ENCODE measurements around the gene ESRRB.
A peak's percentile ranks its signal among the peaks of the same experiment; 100 is the strongest.

ESRRB gene

GRCh38 chr14:76510181-76510580, 134.2 kb downstream of the ESRRB start:
- Histone ChIP-seq H2AFZ (ENCODE audit: low read length) (no peak overlapping the region), H3K79me2 (ENCODE audit: insufficient read depth, low read length) (no peaks in the 10 kb centered on the region), H3F3A (ENCODE audit: low read depth) (no peaks in the 10 kb centered on the region), H3K4me2 (ENCODE audit: low read depth, low read length, poor library complexity, severe bottlenecking) (no peak overlapping the region), H3K4me3 (ENCODE audit: low read length, poor library complexity, severe bottlenecking) (no peak overlapping the region), H3K9me2 (replicated peaks; ENCODE audit: low read depth, low read length) (no peaks in the 10 kb centered on the region), H3K27me3 (ENCODE audit: insufficient read depth, low read length, poor library complexity, severe bottlenecking) (no peaks in the 10 kb centered on the region), H3K9me3 (ENCODE audit: insufficient read depth, low read depth, low read length) (no peaks in the 10 kb centered on the region), H3K36me3 (ENCODE audit: insufficient read depth, low read length) (no peaks in the 10 kb centered on the region), H3K9ac (ENCODE audit: low read depth, low read length, poor library complexity, severe bottlenecking) (no peak overlapping the region), H4K20me1 (ENCODE audit: insufficient read depth, low read length, poor library complexity, severe bottlenecking) (no peaks in the 10 kb centered on the region), H3K4me1 (ENCODE audit: insufficient read depth, low read length, poor library complexity, severe bottlenecking) (no peaks in the 10 kb centered on the region)
- TF ChIP-seq CTCF (conservative IDR thresholded peaks at IDR 0.05; ENCODE audit: low read length) (no peak), EZH2phosphoT487 (IDR thresholded peaks at IDR 0.05; ENCODE audit: borderline replicate concordance) (no peak)

GRCh38 chr14:76514213-76514998, 138.5 kb downstream of the ESRRB start:
- no peaks in the 10 kb centered on the region for H3K79me2 ChIP-seq (ENCODE audit: insufficient read depth, low read length)
- H3K4me3 ChIP-seq (ENCODE audit: low read length, poor library complexity, severe bottlenecking): no peak overlapping the region
- no peak overlapping the region for H3K9ac ChIP-seq (ENCODE audit: low read depth, low read length, poor library complexity, severe bottlenecking)
- peak; percentile 55 for TF ChIP-seq CTCF (conservative IDR thresholded peaks at IDR 0.05; ENCODE audit: low read length)
- TF ChIP-seq EZH2phosphoT487 (IDR thresholded peaks at IDR 0.05; ENCODE audit: borderline replicate concordance): no peak
- H3K27me3 ChIP-seq (ENCODE audit: insufficient read depth, low read length, poor library complexity, severe bottlenecking): no peaks in the 10 kb centered on the region
- H3K36me3 ChIP-seq (ENCODE audit: insufficient read depth, low read length): no peaks in the 10 kb centered on the region
- no peaks in the 10 kb centered on the region for H3K4me1 ChIP-seq (ENCODE audit: insufficient read depth, low read length, poor library complexity, severe bottlenecking)
- no peak overlapping the region for H2AFZ ChIP-seq (ENCODE audit: low read length)
- H3K9me2 ChIP-seq (replicated peaks; ENCODE audit: low read depth, low read length): no peaks in the 10 kb centered on the region
- H3K4me2 ChIP-seq (ENCODE audit: low read depth, low read length, poor library complexity, severe bottlenecking): no peak overlapping the region
- H3K9me3 ChIP-seq (ENCODE audit: insufficient read depth, low read depth, low read length): no peaks in the 10 kb centered on the region
- H4K20me1 ChIP-seq (ENCODE audit: insufficient read depth, low read length, poor library complexity, severe bottlenecking): no peaks in the 10 kb centered on the region
- no peaks in the 10 kb centered on the region for H3F3A ChIP-seq (ENCODE audit: low read depth)

GRCh38 chr14:76516884-76517283, 140.9 kb downstream of the ESRRB start:
- H3K4me3 ChIP-seq (ENCODE audit: low read length, poor library complexity, severe bottlenecking): no peak overlapping the region
- no peaks in the 10 kb centered on the region for H3K4me1 ChIP-seq (ENCODE audit: insufficient read depth, low read length, poor library complexity, severe bottlenecking)
- H3K9me2 ChIP-seq (replicated peaks; ENCODE audit: low read depth, low read length): no peaks in the 10 kb centered on the region
- H3K4me2 ChIP-seq (ENCODE audit: low read depth, low read length, poor library complexity, severe bottlenecking): no peak overlapping the region
- H4K20me1 ChIP-seq (ENCODE audit: insufficient read depth, low read length, poor library complexity, severe bottlenecking): no peaks in the 10 kb centered on the region
- no peaks in the 10 kb centered on the region for H3K79me2 ChIP-seq (ENCODE audit: insufficient read depth, low read length)
- TF ChIP-seq EZH2phosphoT487 (IDR thresholded peaks at IDR 0.05; ENCODE audit: borderline replicate concordance): no peak
- TF ChIP-seq CTCF (conservative IDR thresholded peaks at IDR 0.05; ENCODE audit: low read length): no peak
- no peaks in the 10 kb centered on the region for H3K9me3 ChIP-seq (ENCODE audit: insufficient read depth, low read depth, low read length)
- no peaks in the 10 kb centered on the region for H3K36me3 ChIP-seq (ENCODE audit: insufficient read depth, low read length)
- no peaks in the 10 kb centered on the region for H3K27me3 ChIP-seq (ENCODE audit: insufficient read depth, low read length, poor library complexity, severe bottlenecking)
- no peaks in the 10 kb centered on the region for H3F3A ChIP-seq (ENCODE audit: low read depth)
- no peak overlapping the region for H3K9ac ChIP-seq (ENCODE audit: low read depth, low read length, poor library complexity, severe bottlenecking)
- no peak overlapping the region for H2AFZ ChIP-seq (ENCODE audit: low read length)
